ENCODE results near the gene CREG1.

GRCh38 chr1:167553136-167554027 is at the start of gene CREG1:
- TF ChIP-seq TAF1 (IDR thresholded peaks at IDR 0.05; ENCODE audit: borderline replicate concordance, low read depth, low read length) (peak; percentile 51; the same call in 1 of the 2 replicates), POLR2AphosphoS5 (IDR thresholded peaks at IDR 0.05; ENCODE audit: low read depth, low read length) (peak; percentile 73)

Measured in GM12892 (cell line).